NCI-H146 (cell line): ENCODE data around the gene PARD6B.
"Not testable (repeated sequence)": the region's sequence is repeated elsewhere in the genome, so short reads cannot be mapped to it uniquely, and the experiment has no call there.

Source experiments
- DNase-seq: peaks from one replicate; lab custom pipeline; 2025; lab: John Stamatoyannopoulos, UW

PARD6B gene

DNA sequence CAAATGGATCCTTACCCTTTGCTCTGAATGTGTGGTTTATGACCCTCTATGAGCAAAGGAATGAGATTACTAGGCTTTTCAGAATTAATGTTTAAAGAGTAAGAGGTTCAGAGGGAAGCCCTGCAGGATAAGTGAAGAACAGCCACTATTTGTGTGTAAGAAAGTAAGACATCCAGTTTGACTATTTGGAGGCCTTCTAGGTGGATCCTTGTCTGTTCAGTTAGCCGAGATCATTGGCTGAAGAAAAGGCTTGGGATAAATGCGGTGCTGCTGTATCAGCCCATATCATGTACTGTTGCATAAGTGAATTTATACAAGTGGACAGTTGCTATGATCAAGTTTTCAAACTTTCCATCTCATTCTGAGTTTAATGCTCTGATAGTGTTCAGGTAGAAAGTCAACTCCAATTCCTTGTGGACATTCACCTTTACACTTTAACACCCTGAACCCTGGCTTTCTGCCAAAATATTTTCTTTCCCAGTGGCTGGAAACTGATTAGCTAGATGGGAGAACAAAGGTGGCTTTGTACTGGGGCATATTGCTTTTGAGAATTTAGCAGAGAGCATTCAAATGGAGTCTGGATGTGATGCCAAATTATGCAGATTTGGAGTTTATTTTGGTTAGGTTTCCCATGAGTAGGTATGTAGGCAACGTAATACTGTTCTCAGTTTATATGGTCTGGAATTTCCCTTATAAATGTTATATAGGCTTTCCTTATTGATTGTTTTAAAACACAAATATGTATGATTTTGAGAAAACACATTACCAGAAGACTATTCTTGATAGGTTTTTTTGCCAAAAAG, 15.0 kb downstream of the PARD6B start:
- peak; percentile 23 for DNase-seq

DNA sequence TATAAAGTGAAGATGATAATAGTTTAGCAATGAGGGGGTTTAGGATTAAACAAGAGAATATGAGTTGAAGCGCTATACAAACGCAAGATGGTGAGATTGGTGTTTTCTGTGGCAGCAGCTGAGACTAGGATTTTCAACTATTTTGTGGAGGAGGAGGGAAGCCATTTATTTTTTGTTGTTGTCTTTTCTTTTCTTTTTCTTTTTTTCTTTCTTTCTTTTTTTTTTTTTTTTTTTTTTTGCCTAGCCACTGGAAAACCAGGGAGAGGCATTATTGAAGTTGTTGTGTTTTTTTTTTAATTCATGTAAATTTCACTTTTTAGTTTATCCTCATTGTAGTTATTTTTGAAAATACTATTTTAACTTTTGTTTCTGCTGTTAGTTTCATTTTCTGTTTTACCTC, 15.9 kb downstream of the PARD6B start:
- DNase-seq: no peak

DNA sequence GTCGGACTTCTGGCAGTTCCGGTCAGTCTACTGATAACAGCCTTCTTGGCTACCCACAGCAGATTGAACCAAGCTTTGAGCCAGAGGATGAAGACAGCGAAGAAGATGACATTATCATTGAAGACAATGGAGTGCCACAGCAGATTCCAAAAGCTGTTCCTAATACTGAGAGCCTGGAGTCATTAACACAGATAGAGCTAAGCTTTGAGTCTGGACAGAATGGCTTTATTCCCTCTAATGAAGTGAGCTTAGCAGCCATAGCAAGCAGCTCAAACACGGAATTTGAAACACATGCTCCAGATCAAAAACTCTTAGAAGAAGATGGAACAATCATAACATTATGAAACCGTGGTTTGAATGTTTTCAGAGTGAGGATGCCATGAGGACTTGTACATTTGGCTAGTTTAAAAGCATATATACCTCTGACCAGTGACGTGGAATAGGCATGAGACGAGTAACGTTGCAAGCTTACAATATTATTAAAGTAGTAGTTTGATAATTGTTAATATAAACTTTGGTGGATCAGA, 18.8 kb downstream of the PARD6B start:
- DNase-seq: no peak

DNA sequence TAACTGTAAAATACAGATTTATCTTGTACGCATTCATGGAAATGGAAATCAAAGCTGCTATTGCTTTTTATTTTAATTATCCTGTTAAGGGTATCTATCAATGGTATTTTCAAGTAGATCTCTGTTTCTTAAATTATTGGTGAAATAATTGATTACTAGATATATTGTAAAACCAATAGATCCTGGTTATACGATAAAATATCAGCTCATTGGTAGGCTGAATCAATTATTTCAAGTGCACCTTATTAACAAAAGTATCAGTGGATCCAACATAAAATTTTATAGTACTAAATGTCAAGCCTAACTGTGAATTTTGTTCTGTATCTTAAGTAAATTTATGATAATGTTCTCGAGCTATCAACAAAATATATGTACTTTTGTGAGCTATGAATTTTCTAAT, 21.8 kb downstream of the PARD6B start:
- DNase-seq: no peak

DNA sequence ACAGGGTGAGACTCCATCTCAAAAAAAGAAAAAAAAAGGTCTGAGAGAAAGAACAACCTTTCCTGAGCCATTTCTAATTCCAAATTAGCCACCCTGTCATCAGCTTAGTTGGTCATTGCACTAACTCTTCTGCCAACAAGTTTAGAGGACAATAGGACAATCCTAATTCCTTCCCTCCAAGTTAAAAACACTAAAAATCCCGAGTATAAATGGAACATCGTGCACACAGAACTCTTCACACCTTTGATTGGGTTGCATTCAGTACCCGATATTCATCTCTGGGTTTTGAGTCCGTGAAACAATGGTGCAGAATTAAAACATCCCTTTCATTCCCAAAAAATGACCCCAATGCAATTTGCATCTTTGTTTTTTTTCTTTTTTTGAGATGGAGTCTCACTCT, 23.0 kb downstream of the PARD6B start:
- no peak for DNase-seq

DNA sequence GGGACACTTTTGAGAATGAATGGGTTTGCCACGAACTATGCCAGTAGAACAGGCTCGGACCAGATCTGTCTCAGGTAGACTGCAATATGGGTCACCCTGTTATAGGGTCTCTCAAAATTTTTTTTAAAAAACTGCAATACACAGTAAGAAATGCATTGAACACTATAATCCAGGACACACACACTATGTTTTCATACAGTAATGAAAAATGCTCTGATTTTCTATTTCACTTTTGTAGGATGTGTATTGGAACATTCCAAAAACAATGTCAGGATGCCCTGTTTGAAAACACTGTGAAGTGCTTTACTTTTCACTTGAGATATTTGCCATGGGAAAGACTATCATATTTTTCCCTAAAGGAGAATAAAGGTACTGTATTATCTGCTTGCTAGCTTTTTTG, 25.1 kb downstream of the PARD6B start:
- DNase-seq: no peak

DNA sequence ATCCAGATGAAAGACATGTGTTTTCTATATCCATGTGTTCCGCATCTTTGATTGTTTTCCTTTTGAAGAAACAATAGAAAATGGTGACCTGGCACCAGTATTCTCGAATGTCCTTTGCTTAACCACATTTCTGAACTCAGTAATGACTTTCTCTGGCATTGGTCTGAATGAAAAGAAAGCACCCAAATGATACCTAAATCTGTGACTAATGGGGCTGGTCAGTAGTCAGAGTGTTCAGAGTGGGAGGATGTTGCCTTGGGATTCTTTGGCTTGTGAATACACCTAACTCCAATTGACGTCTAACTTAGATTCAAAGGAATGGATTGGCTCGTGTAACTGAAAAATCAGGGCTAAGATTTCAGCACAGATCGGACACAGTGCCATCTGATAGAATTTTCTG, 27.1 kb downstream of the PARD6B start:
- DNase-seq: no peak

DNA sequence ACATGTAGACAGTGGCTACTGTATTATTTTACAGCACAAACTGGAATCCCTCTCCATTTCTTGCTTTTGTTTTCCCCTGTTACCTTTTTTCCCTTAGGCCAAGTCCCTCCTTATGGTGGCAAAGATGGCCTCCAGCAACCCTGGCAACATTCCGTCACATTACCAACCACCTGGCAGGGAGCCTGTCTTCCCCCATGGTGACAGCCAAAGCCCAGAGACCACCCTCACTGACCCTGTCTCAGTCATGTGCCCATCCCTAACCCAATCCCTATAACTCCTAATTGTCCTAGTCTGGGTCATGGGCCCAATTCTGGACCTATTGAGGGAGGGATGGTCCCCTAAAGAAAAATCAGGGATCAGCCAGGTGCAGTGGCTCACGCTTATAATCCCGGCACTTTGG, 27.6 kb downstream of the PARD6B start:
- no peak for DNase-seq

DNA sequence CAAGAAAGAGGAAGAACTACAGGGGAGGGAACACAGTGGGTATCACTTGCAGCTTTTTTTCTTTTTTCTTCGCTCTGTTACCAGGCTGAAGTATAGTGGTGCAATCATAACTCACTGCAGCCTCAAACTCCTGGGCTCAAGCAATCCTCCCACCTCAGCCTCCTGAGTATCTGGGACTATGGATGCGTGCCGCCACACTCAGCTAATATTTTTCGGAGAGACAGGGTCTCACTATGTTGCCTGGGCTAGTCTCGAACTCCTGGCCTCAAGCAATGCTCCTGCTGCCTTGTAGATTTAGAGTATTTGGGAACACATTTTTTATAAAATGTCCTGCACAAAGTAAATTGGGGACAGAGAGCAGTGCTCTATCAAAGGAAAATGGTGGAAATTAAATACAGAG, 28.3 kb downstream of the PARD6B start:
- no peak for DNase-seq

DNA sequence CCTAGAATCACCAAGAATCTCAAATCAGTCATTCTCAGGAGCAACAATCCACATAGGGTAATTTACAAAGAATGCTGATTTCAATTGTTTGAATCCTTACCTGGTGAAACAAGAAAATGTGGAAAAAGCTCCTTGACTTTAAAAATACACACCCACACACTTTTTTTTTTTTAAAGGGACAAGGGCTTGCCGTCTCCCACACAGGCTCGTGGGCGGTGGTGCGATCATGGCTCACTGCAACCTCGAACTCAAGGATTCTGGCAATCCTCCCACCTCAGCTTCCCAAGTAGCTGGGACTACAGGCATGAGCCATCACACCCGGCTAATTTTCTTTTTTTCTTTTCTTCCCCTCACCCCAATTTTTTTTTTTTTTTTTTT, 30.7 kb downstream of the PARD6B start:
- DNase-seq: no peak

DNA sequence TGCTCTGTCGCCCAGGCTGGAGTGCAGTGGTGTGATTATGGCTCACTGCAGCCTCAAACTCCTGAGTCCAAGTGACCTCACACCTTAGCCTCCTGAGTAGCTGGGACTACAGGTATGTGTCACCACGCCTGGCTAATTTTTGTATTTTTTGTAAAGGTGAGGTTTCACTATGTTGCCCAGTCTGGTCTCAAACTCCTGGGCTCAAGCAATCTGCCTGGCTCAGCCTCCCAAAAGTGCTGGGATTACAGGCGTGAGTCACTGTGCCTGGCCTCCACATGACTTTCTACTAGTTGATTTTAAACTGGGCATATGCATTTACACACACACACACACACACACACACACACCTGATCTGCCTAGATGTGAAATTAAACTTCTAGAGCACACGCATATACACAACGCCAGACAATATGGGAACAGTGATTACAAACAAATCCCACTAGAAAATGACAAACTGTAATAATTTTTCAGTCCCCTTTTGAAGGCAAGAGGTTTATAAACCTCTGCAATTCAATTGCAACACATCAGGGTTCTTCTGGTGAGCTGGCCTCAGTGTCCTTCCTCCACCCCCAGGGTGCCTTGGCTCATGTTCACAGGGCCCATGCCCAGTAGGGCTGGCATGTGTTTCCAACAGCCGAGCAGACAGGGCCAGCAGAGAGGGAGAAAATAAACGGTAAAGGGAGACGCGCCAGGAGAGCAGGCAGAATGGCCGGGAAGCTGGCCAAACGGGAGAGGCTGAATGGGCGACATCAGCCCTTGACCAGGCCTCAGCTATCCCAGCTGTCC, 31.2 kb downstream of the PARD6B start:
- DNase-seq: no peak

DNA sequence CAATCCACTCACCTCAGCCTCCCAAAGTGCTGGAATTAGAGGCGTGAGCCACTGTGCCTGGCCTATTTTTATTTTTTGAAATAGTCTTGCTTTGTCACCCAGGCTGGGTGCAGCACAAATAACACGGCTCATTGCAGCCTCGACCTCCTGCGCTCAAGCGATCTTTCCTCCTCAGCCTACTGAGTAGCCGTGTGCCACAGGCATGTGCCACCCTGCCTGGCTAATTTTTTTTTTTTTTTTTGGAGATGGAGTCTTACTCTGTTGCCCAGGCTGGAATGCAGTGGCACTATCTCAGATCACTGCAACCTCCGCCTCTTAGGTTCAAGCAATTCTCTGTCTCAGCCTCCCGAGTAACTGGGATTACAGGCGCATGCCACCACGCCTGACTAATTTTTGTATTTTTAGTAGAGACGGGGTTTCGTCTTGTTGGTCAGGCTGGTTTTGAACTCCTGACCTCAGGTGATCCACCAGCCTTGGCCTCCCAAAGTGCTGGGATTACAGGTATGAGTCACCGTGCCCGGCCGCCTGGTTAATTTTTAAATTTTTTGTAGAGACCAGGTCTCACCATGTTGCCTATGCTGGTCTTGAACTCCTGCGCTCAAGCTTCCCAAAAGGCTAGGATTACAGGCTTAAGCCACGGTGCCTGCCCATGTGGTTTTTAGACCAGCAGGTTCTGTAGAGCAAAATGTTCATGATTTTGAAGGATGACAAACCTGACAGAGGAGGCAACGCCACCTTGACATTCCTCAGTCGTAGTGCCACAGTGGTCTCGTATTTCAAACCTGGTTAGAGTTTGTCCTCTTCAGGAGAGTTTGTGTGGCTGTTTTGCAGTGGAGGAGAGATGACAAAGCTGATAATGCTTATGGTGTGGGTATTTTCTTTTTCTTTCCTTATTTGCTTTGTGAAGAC, 32.4 kb downstream of the PARD6B start:
- DNase-seq: not testable (repeated sequence)

DNA sequence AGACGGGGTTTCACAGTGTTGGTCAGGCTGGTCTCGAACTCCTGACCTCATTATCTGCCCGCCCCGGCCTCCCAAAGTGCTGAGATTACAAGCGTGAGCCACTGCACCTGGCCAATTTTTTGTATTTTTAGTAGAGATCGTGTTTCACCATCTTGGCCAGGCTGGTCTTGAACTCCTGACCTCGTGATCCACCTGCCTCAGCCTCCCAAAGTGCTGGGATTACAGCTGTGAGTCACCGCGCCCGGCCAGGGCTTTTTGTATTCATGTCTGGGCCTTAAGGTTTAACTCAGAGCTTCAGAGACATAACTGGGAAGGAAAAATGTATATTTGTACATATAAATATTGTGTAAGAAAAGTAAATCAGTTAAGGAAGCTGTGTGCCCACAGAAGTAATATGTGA, 33.9 kb downstream of the PARD6B start:
- DNase-seq: not testable (repeated sequence)

DNA sequence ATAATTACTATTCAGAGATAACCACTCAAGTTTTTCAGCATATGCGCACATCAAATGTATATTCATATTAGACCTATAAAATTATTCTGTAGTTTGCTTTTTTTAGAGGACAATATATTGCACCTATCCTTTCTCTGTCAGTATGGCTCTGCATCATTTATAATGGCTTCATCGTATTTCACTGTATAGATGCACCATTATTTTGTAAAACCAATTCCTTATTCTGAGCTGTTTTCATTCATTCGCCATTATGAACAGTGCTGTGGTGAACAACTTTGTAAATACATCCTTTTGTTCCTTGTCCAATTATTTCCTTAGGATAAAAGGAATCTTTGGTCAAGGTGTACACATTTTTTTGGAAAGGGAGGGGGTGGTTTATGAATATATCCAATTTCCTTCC, 34.3 kb downstream of the PARD6B start:
- no peak for DNase-seq

DNA sequence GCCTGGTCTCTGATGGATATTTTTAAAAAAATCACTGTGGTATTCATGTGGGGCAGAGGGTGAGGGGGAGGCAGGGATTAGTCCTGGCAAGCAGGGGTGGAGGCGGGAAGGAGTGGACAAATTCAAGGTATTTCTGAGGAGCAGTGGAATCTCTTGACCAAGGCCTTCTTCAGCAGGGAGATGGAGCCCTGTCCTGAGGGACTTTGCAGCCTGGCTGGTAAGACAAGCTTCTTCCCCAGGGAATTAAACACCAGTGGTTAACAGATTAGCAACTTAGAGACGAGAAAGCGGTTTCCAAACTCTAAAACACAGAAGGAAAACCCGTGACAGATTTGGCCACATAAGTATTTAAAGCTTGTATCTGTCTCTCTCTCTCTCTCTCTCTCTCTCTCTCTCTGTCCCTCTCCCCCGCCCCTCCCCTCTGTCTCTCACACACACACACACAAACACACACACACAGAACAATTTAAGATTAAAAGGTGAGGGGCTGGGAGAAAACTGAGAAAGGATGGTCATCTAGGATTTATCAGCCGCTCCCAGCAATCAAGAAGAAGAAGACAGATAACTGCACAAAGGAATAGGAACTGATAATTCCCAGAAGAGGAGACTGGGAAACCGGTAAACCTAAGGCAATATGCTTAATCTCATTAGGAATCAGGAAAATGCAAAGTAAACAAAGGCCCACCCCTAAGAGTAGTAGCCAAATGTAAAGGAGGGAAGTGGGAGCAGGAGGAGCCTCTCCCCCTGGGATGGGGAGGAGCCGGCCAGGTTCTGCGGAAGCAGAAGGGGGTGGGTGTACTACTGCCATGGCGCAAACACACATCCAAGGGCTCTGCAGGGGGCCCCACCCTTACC, 35.8 kb downstream of the PARD6B start:
- not testable (repeated sequence) for DNase-seq

DNA sequence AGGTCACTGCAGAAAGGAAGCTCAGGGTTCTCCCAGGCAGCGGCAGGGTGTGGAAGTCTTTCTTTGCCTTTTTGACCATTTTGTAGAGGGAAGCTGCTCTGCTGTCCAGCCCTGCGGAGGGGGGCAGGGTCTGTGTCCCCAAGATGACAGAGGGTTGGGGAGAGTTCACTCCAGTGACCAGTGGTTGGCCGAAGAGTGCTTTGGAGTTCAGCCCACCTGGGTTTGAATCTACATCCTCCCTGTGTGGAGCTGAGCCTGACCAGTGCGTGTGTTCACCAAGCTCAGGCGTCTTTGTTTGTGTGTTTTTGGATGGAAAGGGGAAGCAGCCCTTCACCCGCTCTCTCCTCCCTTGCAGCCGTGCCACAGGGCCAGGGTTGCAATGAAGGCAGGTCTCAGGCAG, 37.6 kb downstream of the PARD6B start:
- not testable (repeated sequence) for DNase-seq

DNA sequence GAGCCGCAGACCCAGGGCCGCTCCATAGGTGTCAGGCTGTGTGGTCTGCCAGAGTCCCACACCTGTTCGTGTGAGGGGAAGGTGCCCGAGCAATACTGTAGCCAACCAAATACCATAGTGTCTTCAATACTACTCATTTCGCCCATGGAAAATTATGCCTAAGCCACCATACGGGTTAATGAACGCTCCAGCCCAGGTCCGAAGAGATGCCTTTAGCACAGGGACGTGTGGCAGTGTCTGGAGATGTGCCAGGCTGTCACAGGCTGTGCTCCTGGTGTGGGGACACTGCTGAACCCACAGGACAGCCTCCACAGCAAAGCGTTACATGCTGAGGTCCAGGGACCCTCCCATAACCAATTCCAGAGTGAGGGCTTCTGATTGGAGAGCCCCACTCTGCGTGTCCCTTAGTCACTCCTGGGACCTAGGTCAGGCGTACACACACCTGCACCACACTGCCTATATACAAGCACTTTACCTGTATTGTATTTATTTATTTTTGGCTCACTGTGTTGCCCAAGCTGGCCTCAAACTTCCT, 38.2 kb downstream of the PARD6B start:
- not testable (repeated sequence) for DNase-seq

DNA sequence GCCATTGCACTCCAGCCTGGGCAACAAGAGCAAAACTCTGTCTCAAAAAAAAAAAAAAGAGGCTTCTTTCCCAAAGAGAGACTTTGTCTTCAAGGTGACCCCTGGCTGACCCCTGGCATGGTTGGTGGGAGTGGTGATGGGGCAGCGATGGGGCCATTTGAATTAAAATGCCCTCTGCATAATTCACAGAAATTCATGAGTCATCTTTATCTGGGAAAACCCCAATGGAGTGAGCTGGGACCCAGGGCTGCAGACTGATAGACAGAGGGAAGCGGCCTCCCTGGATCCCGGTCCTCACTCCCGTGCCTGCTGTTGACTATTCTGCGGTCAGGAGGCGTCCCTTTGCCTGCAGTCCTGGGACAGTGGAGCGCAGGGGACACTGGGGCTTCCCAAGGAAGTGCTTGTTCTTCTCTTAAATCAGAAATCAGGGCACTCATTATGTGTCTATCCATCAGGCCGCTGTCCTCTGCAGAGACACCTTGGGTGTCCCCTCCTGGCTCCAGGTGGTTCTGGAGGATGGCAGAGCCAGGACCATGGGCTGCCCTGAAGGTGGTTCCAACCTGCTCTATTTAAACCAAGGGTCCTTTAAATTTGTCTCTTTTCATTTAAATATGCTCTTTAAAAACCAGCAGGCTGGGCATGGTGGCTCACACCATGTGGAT, 40.2 kb downstream of the PARD6B start:
- not testable (repeated sequence) for DNase-seq

DNA sequence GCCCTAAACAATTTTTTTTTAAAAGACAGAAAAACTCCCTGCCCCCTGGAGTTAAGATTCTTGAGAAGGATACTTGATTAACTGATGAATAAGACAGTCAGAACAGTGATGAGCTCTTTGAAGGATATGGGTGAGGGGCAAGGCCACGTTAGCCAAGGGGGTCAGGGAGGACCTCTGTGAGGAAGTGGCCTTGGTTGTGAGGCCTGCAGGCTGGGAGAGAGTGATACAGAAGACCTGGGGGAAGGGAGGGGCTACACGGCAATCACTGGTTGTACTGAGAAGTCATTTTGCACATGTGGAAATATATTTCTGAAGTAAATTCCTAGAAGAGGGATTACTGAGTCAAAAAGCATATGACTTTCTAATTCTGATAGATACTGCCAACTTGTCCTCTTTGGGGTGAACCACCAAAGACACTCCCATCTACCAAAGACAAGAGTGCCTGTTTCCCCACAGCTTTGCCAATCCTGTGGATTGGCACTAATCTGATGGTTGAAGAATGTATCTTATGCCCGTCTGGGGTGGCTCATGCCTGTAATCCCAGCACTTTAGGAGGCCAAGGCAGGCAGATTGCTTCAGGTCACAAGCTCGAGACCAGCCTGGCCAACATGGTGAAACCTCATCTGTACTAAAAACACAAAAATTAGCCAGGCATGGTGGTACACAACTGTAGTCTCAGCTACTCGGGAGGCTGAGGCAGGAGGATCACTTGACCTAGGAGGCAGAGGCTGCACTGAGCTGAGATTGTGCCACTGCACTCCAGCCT, 41.2 kb downstream of the PARD6B start:
- DNase-seq: no peak

DNA sequence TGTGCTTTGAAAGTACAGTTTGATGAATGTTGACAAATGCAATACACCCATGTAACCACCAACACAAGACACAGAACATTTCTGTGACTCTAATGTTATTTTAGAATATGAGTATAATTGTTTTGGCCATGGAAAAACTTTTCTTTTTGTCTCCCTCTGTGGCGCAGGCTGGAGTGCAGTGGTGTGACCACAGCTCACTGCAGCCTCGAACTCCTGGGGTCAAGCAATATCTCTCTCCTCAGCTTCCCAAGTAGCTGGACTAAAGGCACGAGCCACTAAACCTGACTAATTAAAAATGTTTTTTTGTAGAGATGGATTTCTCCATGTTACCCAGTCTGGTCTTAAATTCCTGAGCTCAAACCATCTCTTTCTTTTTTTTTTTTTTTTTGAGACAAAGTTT, 43.1 kb downstream of the PARD6B start:
- no peak for DNase-seq
